ENCODE measurements around the gene ZC3H4. TPM values are rescaled to one million over a fixed set of nuclear protein-coding genes. Genes with fewer than 3 reads are reported as not detected.
A peak's percentile ranks its signal among the peaks of the same experiment; 100 is the strongest.

ZC3H4 gene
- total and polyA plus RNA-seq, 9 of the 15 experiments (the other 6 are each of a cell fraction or from before 2014, with no cell fraction given): 2.2 to 75.6 (median 18.3) TPM

DNA sequence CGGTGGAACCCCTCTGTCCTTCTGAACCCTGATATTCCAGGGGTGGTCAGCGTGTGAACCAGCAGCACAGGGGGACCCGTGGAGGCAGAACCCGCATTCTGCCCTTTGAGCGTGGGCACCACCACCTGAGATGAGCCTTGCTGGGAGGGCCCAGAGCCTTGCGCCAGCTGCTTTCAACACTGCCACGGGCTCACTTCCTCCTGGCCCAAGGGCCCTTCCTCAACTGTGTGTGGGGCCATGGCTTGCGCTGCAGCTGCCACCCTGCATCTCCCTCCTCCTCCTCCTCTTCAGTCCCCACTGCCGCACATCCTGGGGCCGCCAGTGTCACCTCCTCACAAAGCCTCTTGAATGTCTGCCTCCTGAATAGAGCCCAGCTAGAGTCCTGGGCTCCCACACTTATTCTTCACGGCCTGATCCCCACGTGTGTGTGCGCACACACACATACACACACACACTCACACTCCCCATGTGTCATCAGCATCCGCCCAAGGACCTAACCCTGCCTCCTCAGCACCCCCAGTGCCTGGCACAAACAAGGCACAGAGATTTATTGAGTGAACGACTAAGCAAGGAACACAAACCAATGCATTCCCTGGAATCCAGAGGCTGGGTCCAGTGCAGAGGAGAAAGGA is 38.3 kb downstream of the ZC3H4 start:
- Histone ChIP-seq H2AFZ (ENCODE audit: low read depth, low read length) (no peak overlapping the region), H3K9me3 (replicated peaks; ENCODE audit: control insufficient read depth, insufficient read depth, low read depth, low read length) (no peaks in the 10 kb centered on the region), H3K4me3 (no peak overlapping the region), H3K36me3 (ENCODE audit: control insufficient read depth, insufficient read depth, low read length) (peaks cover 93% of the 10 kb centered on the region; the same call in 2 of the 3 replicates), H3K4me2 (ENCODE audit: insufficient read depth, low read length) (no peak overlapping the region), H3K4me1 (replicated peaks in 1 of 2; ENCODE audit: control insufficient read depth in 2 of 2, insufficient read depth in 2 of 2, low read length in 2 of 2) (peaks cover 0 to 8% of the 10 kb centered on the region in 2 experiments; a peak in 2 of 5 replicates), H3K9ac (ENCODE audit: insufficient read depth in 1 of 2, low read depth in 2 of 2, low read length in 2 of 2) (peak overlapping the region in 1 of 2 experiments; percentile 2; a peak in 2 of 4 replicates), H3K79me2 (ENCODE audit: control insufficient read depth, insufficient read depth, low read length) (no peaks in the 10 kb centered on the region; the same call in 1 of the 3 replicates), H3K9me1 (ENCODE audit: control insufficient read depth, insufficient read depth, low read length) (no peaks in the 10 kb centered on the region), H3K27me3 (ENCODE audit: control insufficient read depth in 2 of 2, insufficient read depth in 2 of 2, low read length in 2 of 2) (no peaks in the 10 kb centered on the region), H4K20me1 (replicated peaks; ENCODE audit: control insufficient read depth, insufficient read depth, low read length) (no peaks in the 10 kb centered on the region), H3K27ac (ENCODE audit: extremely low read depth, low read depth, low read length) (no peak overlapping the region)
- 91% methylated on average over 11 of the region's 15 CpGs for WGBS (ENCODE audit: insufficient coverage, low coverage, missing lambda C conversion rate)
- in situ Hi-C loops (cut with MboI): no loop called here
- CTCF ChIA-PET (ENCODE audit: low intra/inter-chr PET ratio): no interaction called here
- no peak for DNase-seq (ENCODE audit: extremely low read depth in 1 of 4, low spot score in 3 of 4)
- intact Hi-C loops (cut with micrococcal nuclease): no loop called here
- POLR2A ChIA-PET: interaction anchor here (1.5 kb wide), 1 partner anchor 64 kb away, joined by 6 read pairs; no protein-coding TSS in a partner anchor
- TF ChIP-seq POLR2G (IDR thresholded peaks at IDR 0.05; ENCODE audit: low read depth, low read length): 0 out of 2 replicates have a peak, but pooled peaks have one; percentile 57
- TF ChIP-seq, protein P1, sequence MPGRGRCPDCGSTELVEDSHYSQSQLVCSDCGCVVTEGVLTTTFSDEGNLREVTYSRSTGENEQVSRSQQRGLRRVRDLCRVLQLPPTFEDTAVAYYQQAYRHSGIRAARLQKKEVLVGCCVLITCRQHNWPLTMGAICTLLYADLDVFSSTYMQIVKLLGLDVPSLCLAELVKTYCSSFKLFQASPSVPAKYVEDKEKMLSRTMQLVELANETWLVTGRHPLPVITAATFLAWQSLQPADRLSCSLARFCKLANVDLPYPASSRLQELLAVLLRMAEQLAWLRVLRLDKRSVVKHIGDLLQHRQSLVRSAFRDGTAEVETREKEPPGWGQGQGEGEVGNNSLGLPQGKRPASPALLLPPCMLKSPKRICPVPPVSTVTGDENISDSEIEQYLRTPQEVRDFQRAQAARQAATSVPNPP (IDR thresholded peaks at IDR 0.05; ENCODE audit: borderline replicate concordance, insufficient read depth, insufficient read length): no peak
- ATAC-seq: no peak
- no peak for FAIRE-seq
- BruUV-seq (replicated peaks): no TSS peak

DNA sequence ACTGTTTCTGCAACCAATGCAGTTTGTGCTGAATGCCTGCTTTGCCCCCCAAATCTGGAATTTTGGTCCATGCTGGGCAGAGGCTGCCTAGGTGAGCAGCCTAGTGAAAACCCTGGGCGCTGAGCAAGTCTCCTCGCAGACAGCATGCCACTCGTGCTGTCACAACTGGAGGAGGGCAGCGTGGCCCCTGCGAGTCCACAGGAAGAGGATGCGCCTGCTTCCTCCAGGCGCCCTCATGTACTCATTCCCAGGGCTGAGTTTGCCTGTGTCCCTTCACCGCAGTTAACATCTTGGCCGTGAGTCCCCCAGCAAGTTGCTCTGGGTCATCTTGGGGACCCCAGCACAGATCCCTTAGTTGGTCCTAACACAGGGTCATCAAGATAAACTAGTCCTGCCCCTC is 39.0 kb downstream of the ZC3H4 start:
- intact Hi-C loops (cut with micrococcal nuclease): no loop called here
- DNase-seq (ENCODE audit: extremely low read depth in 1 of 4, low spot score in 3 of 4) (no peak), ATAC-seq (no peak), FAIRE-seq (no peak)
- Histone ChIP-seq H3K4me1 (replicated peaks in 1 of 2; ENCODE audit: control insufficient read depth in 2 of 2, insufficient read depth in 2 of 2, low read length in 2 of 2) (peaks cover 0 to 10% of the 10 kb centered on the region in 2 experiments; a peak in 2 of 5 replicates), H4K20me1 (replicated peaks; ENCODE audit: control insufficient read depth, insufficient read depth, low read length) (no peaks in the 10 kb centered on the region), H2AFZ (ENCODE audit: low read depth, low read length) (no peak overlapping the region), H3K9me3 (replicated peaks; ENCODE audit: control insufficient read depth, insufficient read depth, low read depth, low read length) (no peaks in the 10 kb centered on the region), H3K9me1 (ENCODE audit: control insufficient read depth, insufficient read depth, low read length) (no peaks in the 10 kb centered on the region), H3K9ac (ENCODE audit: insufficient read depth in 1 of 2, low read depth in 2 of 2, low read length in 2 of 2) (peak overlapping the region in 1 of 2 experiments; percentile 43; a peak in 1 of 4 replicates), H3K79me2 (ENCODE audit: control insufficient read depth, insufficient read depth, low read length) (no peaks in the 10 kb centered on the region; the same call in 1 of the 3 replicates), H3K36me3 (ENCODE audit: control insufficient read depth, insufficient read depth, low read length) (peaks cover 93% of the 10 kb centered on the region; the same call in 2 of the 3 replicates), H3K4me2 (ENCODE audit: insufficient read depth, low read length) (no peak overlapping the region), H3K27me3 (ENCODE audit: control insufficient read depth in 2 of 2, insufficient read depth in 2 of 2, low read length in 2 of 2) (no peaks in the 10 kb centered on the region), H3K4me3 (no peak overlapping the region), H3K27ac (ENCODE audit: extremely low read depth, low read depth, low read length) (no peak overlapping the region)
- in situ Hi-C loops (cut with MboI): no loop called here
- ChIA-PET CTCF (ENCODE audit: low intra/inter-chr PET ratio) (no interaction called here), POLR2A (no interaction called here)
- 96% methylated on average over 8 of the region's 9 CpGs for WGBS (ENCODE audit: insufficient coverage, low coverage, missing lambda C conversion rate)
- BruUV-seq (replicated peaks): no TSS peak
- no peak for TF ChIP-seq NELFE (IDR thresholded peaks at IDR 0.05; ENCODE audit: insufficient read depth, insufficient read length)
- TF ChIP-seq, protein P2, sequence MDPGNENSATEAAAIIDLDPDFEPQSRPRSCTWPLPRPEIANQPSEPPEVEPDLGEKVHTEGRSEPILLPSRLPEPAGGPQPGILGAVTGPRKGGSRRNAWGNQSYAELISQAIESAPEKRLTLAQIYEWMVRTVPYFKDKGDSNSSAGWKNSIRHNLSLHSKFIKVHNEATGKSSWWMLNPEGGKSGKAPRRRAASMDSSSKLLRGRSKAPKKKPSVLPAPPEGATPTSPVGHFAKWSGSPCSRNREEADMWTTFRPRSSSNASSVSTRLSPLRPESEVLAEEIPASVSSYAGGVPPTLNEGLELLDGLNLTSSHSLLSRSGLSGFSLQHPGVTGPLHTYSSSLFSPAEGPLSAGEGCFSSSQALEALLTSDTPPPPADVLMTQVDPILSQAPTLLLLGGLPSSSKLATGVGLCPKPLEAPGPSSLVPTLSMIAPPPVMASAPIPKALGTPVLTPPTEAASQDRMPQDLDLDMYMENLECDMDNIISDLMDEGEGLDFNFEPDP (CRISPR knock-in tag; IDR thresholded peaks at IDR 0.05): no peak
- no peak for TF ChIP-seq KLF10 (CRISPR knock-in tag; IDR thresholded peaks at IDR 0.05)
- TF ChIP-seq ZNF24 (IDR thresholded peaks at IDR 0.05): no peak
- TF ChIP-seq ZNF436 (CRISPR knock-in tag; IDR thresholded peaks at IDR 0.05): no peak
- no peak for TF ChIP-seq NCOR1 (IDR thresholded peaks at IDR 0.05)
- TF ChIP-seq SIN3B (IDR thresholded peaks at IDR 0.05; ENCODE audit: low read depth): no peak
